IMR-90 (cell line): ENCODE data around the gene DACT2. TPM values are rescaled to one million over a fixed set of nuclear protein-coding genes. Genes with fewer than 3 reads are reported as not detected.

ENCODE experiments used
- ATAC-seq: fragments of 200-7000 bp; cut with Tn5 transposase; 2 replicates; pipeline ENCODE4 v1.9.1; 2020; ENCODE audit warnings: low read depth, mild to moderate bottlenecking, moderate library complexity
- BruUV-seq: library from RNA; stranded (reverse); fragments of 400-500 nt; replicated peaks from 2 replicates; lab custom pipeline; 2021; lab: Mats Ljungman, UMichigan
- CTCF ChIA-PET: fragments of 300-600 bp; formaldehyde crosslinking; extraction: SDS; loops from one replicate; lab custom pipeline; 2021; ENCODE audit warnings: antibody characterized with exemption; lab: Yijun Ruan, JAX
- POLR2A ChIA-PET: fragments of 300-600 bp; sonication (Branson Sonifier 250); formaldehyde crosslinking; loops from one replicate; lab custom pipeline; 2022; ENCODE audit warnings: antibody characterized with exemption; ENCODE audit not compliant: unreplicated experiment; lab: Charles Lee
- DNase-seq: peaks from one replicate; pipeline ENCODE4 v3.0.0; 2013
- H2AFZ ChIP-seq: replicated peaks from 2 replicates; pipeline ENCODE3; 2013; ENCODE audit warnings: low read length, mild to moderate bottlenecking; ENCODE audit not compliant: poor library complexity
- H2AK5ac ChIP-seq: 2 replicates; pipeline ENCODE4 v1.6.1; 2013; ENCODE audit warnings: low read depth, low read length, inconsistent platforms
- H2AK9ac ChIP-seq: replicated peaks from 2 replicates; pipeline ENCODE3; 2013; ENCODE audit warnings: mild to moderate bottlenecking, low read depth, low read length, moderate library complexity; ENCODE audit not compliant: poor library complexity
- H2BK120ac ChIP-seq: 2 replicates; pipeline ENCODE4 v1.6.1; 2013; ENCODE audit warnings: low read depth, low read length, inconsistent platforms
- H2BK15ac ChIP-seq: 3 replicates; pipeline ENCODE4 v1.6.1; 2013; ENCODE audit warnings: low read depth, low read length, inconsistent platforms
- H2BK20ac ChIP-seq: 2 replicates; pipeline ENCODE4 v1.6.1; 2013; ENCODE audit warnings: low read depth, mild to moderate bottlenecking, inconsistent platforms, low read length, moderate library complexity
- H2BK5ac ChIP-seq: 2 replicates; pipeline ENCODE4 v1.6.1; 2013; ENCODE audit warnings: mild to moderate bottlenecking, low read depth, low read length, inconsistent platforms; ENCODE audit not compliant: poor library complexity, severe bottlenecking
- H3K14ac ChIP-seq: replicated peaks from 2 replicates; pipeline ENCODE4 v1.6.1; 2013; ENCODE audit warnings: low read depth, low read length, inconsistent platforms
- H3K18ac ChIP-seq: 2 replicates; pipeline ENCODE4 v1.6.1; 2013; ENCODE audit warnings: low read depth, low read length, control low read depth
- H3K23ac ChIP-seq: 2 replicates; pipeline ENCODE4 v1.6.1; 2013; ENCODE audit warnings: low read depth, low read length, inconsistent platforms
- H3K27ac ChIP-seq: 2 replicates; pipeline ENCODE4 v1.5.1; 2013; ENCODE audit warnings: mild to moderate bottlenecking, control low read depth, low read length; ENCODE audit not compliant: insufficient read depth
- H3K27me3 ChIP-seq: 2 replicates; pipeline ENCODE4 v1.6.1; 2013; ENCODE audit warnings: low read length; ENCODE audit not compliant: control insufficient read depth, insufficient read depth
- H3K36me3 ChIP-seq: 2 replicates; pipeline ENCODE4 v1.6.1; 2013; ENCODE audit warnings: low read length, mixed read lengths; ENCODE audit not compliant: control insufficient read depth, insufficient read depth
- H3K4ac ChIP-seq: 2 replicates; pipeline ENCODE4 v1.6.1; 2013; ENCODE audit warnings: low read depth, low read length, inconsistent platforms
- H3K4me1 ChIP-seq: 2 replicates; pipeline ENCODE4 v1.6.1; 2013; ENCODE audit warnings: low read length, mixed read lengths; ENCODE audit not compliant: control insufficient read depth, insufficient read depth
- H3K4me2 ChIP-seq: 2 replicates; pipeline ENCODE4 v1.6.1; 2013; ENCODE audit warnings: low read depth, mild to moderate bottlenecking, control low read depth, low read length, moderate library complexity
- H3K4me3 ChIP-seq: 2 replicates; pipeline ENCODE4 v1.5.1; 2013; ENCODE audit warnings: low read depth, mild to moderate bottlenecking, control low read depth, low read length, moderate library complexity; ENCODE audit not compliant: insufficient read depth
- H3K56ac ChIP-seq: 2 replicates; pipeline ENCODE4 v1.6.1; 2013; ENCODE audit warnings: low read length, inconsistent platforms; ENCODE audit not compliant: insufficient read depth; ENCODE audit errors: extremely low read depth
- H3K79me1 ChIP-seq, 2 experiments: 2 replicates each; pipeline ENCODE4 v1.6.1; 2013; ENCODE audit warnings: low read length in 2 of 2, inconsistent platforms in 1 of 2, low read depth in 1 of 2
- H3K9ac ChIP-seq: 2 replicates; pipeline ENCODE4 v1.6.1; 2013; ENCODE audit warnings: low read depth, low read length, control low read depth
- H3K9me1 ChIP-seq: 2 replicates; pipeline ENCODE4 v1.6.1; 2013; ENCODE audit warnings: low read length, inconsistent platforms; ENCODE audit not compliant: insufficient read depth
- H3K9me3 ChIP-seq: 2 replicates; pipeline ENCODE4 v1.6.1; 2013; ENCODE audit warnings: low read length; ENCODE audit not compliant: control insufficient read depth, insufficient read depth
- H4K20me1 ChIP-seq: 2 replicates; pipeline ENCODE4 v1.6.1; 2013; ENCODE audit warnings: low read length, inconsistent platforms; ENCODE audit not compliant: insufficient read depth
- H4K5ac ChIP-seq: 2 replicates; pipeline ENCODE4 v1.6.1; 2013; ENCODE audit warnings: mild to moderate bottlenecking, low read depth, low read length, control low read depth
- H4K8ac ChIP-seq, 2 experiments: 2 replicates each; pipeline ENCODE4 v1.6.1; 2013; ENCODE audit warnings: low read depth in 2 of 2, low read length in 2 of 2, control low read depth in 1 of 2, inconsistent platforms in 1 of 2
- H4K91ac ChIP-seq: 2 replicates; pipeline ENCODE4 v1.6.1; 2013; ENCODE audit warnings: low read depth, low read length, inconsistent platforms; ENCODE audit not compliant: insufficient read depth
- BHLHE40 ChIP-seq: fragments of 150-350 bp; IDR thresholded peaks from 2 replicates; pipeline ENCODE4 v1.6.1; 2016; ENCODE audit warnings: mild to moderate bottlenecking, low read depth, low read length
- CEBPB ChIP-seq: IDR thresholded peaks from 2 replicates; pipeline ENCODE4 v1.6.1; 2012; ENCODE audit warnings: low read depth, low read length, improper control_type of control experiment
- CHD1 ChIP-seq: IDR thresholded peaks from 2 replicates; pipeline ENCODE4 v1.6.1; 2012; ENCODE audit warnings: low read depth, low read length, improper control_type of control experiment
- MAZ ChIP-seq: IDR thresholded peaks from 2 replicates; pipeline ENCODE4 v1.6.1; 2012; ENCODE audit warnings: low read depth, mild to moderate bottlenecking, low read length, improper control_type of control experiment, moderate library complexity, borderline replicate concordance
- MXI1 ChIP-seq: IDR thresholded peaks from 2 replicates; pipeline ENCODE4 v1.6.1; 2012; ENCODE audit warnings: low read depth, mild to moderate bottlenecking, low read length, moderate library complexity, borderline replicate concordance
- NFE2L2 ChIP-seq: fragments of 150-350 bp; IDR thresholded peaks from 2 replicates; pipeline ENCODE4 v1.6.1; 2016; ENCODE audit warnings: low read depth, mild to moderate bottlenecking, low read length
- RFX5 ChIP-seq: IDR thresholded peaks from 2 replicates; pipeline ENCODE4 v1.8.0; 2012; ENCODE audit warnings: low read depth, mild to moderate bottlenecking, low read length, moderate library complexity
- SMC3 ChIP-seq: fragments of 150-350 bp; IDR thresholded peaks from 2 replicates; pipeline ENCODE4 v1.6.1; 2016; ENCODE audit warnings: low read depth, mild to moderate bottlenecking, antibody characterized with exemption, low read length, moderate library complexity
- WGBS, 2 experiments: methylation state at CpG; one replicate each; pipeline versions ENCODE4 v1.1.5 to v1.1.7; 2013; ENCODE audit warnings: missing lambda C conversion rate in 2 of 2; ENCODE audit not compliant: insufficient read length in 1 of 2; ENCODE audit errors: extremely low coverage in 2 of 2; 5-methylcytosine and 5-hydroxymethylcytosine counted together
- dilution Hi-C: fragments of 300-500 bp; cut with HindIII; formaldehyde crosslinking; loops from one replicate; pipeline ENCODE4 v1.14.3; 2018; ENCODE audit warnings: low sequenced_read_pairs; ENCODE audit not compliant: unreplicated experiment
- in situ Hi-C: fragments of 300-500 bp; cut with MboI; formaldehyde crosslinking; loops from 3 replicates; pipeline ENCODE4 v1.14.3; 2019; ENCODE audit warnings: low sequenced_read_pairs, inconsistent platforms, mixed read lengths
- intact Hi-C: fragments of 100-400 bp; cut with micrococcal nuclease; formaldehyde crosslinking; loops from 2 replicates; pipeline ENCODE4 v1.10.0; 2022
- polyA plus RNA-seq, 3 experiments: library from polyadenylated mRNA; depleted of rRNA; stranded (reverse); fragments of >200 nt; gene quantifications; 2 replicates each; pipeline ENCODE4 v1.2.3, GENCODE V29; 2012; ENCODE audit warnings: low replicate concordance in 1 of 3
- total RNA-seq: library from RNA; depleted of rRNA; stranded (reverse); fragments of >200 nt; gene quantifications from 2 replicates; pipeline ENCODE4 v1.2.3, GENCODE V29; 2012
- TF ChIP-seq, protein P1 (sequence below): conservative IDR thresholded peaks from 2 replicates; pipeline ENCODE4 v1.5.1; 2012; ENCODE audit warnings: mild to moderate bottlenecking, low read depth, low read length, improper control_type of control experiment
- TF ChIP-seq, protein P2 (sequence below): fragments of 150-350 bp; IDR thresholded peaks from 2 replicates; pipeline ENCODE4 v1.6.1; 2017; ENCODE audit warnings: mild to moderate bottlenecking, antibody characterized with exemption, low read length, low read depth

Gene DACT2
- total and polyA plus RNA-seq, 2 of the 4 experiments (the other 2 are of a cell fraction), result not detected

DNA sequence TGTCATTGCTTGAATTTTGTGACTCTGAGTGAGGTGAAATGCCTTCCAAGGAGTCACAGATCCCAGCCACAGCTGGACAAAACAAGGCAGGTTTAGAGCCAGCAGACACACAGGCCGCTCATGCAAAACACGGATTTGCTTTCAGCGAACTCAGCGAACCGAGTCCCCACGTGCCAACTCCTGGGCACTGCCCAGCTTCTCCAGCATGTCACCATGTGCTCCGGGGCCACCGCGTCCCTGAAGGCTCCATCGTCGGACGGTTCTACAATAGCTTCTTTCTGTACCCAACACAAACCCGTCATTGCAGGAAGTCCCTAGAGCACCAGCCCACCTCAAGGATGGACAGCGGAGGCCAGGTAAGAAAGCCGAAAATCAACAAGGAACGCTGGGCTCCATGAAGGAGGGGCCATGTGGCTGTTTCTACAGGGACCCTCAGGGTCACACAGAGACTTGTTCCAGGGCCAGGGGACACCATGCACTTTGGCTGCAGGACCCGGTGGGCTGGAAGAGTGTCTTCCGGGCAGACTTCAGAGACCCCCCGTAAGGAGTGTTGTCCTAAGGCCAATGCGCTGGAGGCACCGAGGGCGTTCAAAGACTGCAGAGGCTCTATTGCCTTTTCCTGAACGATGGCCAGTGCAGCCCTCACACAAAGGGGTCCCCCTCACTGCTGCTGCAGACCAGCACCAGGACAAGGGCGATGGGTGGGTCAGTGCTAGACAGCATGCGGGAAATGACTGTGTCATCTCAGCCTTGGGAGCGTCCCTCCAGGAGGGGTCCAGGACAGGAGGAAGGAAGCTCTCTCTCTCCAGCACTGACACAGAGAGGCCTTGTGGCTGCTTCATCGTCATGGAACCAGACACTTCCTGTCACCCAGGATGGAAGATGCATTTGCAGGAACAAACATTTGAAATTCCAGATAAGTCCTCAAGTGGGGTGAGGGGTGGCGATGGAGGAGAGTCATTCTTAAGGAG is 19.8 kb downstream of the DACT2 start (continued):
- TF ChIP-seq, protein P1, sequence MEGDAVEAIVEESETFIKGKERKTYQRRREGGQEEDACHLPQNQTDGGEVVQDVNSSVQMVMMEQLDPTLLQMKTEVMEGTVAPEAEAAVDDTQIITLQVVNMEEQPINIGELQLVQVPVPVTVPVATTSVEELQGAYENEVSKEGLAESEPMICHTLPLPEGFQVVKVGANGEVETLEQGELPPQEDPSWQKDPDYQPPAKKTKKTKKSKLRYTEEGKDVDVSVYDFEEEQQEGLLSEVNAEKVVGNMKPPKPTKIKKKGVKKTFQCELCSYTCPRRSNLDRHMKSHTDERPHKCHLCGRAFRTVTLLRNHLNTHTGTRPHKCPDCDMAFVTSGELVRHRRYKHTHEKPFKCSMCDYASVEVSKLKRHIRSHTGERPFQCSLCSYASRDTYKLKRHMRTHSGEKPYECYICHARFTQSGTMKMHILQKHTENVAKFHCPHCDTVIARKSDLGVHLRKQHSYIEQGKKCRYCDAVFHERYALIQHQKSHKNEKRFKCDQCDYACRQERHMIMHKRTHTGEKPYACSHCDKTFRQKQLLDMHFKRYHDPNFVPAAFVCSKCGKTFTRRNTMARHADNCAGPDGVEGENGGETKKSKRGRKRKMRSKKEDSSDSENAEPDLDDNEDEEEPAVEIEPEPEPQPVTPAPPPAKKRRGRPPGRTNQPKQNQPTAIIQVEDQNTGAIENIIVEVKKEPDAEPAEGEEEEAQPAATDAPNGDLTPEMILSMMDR, result no peak

DNA sequence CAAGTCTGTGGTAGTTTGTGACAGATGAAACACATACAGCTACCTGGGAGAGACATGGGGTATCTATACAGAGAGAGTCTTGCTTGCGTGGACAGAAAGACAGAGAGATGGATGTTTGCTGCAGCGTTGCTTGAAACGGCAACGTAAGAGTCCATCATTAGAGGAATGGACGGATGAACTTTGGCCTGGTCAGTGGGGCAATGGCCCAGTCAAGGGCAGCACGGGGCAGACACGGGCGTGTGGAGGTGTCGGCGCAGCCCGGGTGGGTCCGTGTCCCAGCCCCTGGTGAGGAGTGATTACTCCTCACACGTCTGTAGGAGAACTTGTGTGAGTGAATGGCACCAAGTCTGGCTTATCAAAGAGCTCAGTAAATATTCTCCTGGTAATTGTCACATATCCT is 21.9 kb downstream of the DACT2 start:
- no TSS peak for BruUV-seq
- CTCF ChIA-PET, result no interaction called here
- POLR2A ChIA-PET, result no interaction called here
- Histone ChIP-seq H3K18ac (no peak overlapping the region), H2BK120ac (no peak overlapping the region), H4K91ac (no peak overlapping the region), H3K9ac (no peak overlapping the region), H3K9me1 (no peaks in the 10 kb centered on the region), H2BK15ac (no peak overlapping the region), H3K23ac (no peak overlapping the region), H3K4me2 (no peak overlapping the region), H4K20me1 (no peaks in the 10 kb centered on the region), H3K27me3 (no peaks in the 10 kb centered on the region), H3K36me3 (no peaks in the 10 kb centered on the region), H3K4ac (no peak overlapping the region), H3K79me1 (no peaks in the 10 kb centered on the region), H2BK5ac (no peak overlapping the region), H3K56ac (no peak overlapping the region), H3K14ac (no peak overlapping the region), H2AK5ac (no peak overlapping the region), H3K4me3 (no peak overlapping the region), H3K27ac (no peak overlapping the region), H2AK9ac (no peak overlapping the region), H3K4me1 (no peaks in the 10 kb centered on the region), H3K9me3 (peaks cover 32% of the 10 kb centered on the region), H2BK20ac (no peak overlapping the region), H4K8ac (no peak overlapping the region), H4K5ac (no peak overlapping the region), H2AFZ (no peak overlapping the region)
- no peak for ATAC-seq
- 70% methylated on average over 7 of the region's 13 CpGs; no CpG with 5 or more reads in 1 of the 2 experiments for WGBS, 2 experiments
- dilution Hi-C loops (no loop called here), intact Hi-C loops (no loop called here), in situ Hi-C loops (no loop called here)
- no peak for DNase-seq
- TF ChIP-seq BHLHE40 (no peak), MXI1 (no peak), NFE2L2 (no peak), CHD1 (no peak), SMC3 (no peak), MAZ (no peak), CEBPB (no peak), RFX5 (no peak)
- TF ChIP-seq, protein P2, sequence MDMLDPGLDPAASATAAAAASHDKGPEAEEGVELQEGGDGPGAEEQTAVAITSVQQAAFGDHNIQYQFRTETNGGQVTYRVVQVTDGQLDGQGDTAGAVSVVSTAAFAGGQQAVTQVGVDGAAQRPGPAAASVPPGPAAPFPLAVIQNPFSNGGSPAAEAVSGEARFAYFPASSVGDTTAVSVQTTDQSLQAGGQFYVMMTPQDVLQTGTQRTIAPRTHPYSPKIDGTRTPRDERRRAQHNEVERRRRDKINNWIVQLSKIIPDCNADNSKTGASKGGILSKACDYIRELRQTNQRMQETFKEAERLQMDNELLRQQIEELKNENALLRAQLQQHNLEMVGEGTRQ, result no peak
- TF ChIP-seq, protein P1, result no peak
